ENCODE results near the gene GNPDA1.
A peak's percentile ranks its signal among the peaks of the same experiment; 100 is the strongest.

The GNPDA1 gene

DNA sequence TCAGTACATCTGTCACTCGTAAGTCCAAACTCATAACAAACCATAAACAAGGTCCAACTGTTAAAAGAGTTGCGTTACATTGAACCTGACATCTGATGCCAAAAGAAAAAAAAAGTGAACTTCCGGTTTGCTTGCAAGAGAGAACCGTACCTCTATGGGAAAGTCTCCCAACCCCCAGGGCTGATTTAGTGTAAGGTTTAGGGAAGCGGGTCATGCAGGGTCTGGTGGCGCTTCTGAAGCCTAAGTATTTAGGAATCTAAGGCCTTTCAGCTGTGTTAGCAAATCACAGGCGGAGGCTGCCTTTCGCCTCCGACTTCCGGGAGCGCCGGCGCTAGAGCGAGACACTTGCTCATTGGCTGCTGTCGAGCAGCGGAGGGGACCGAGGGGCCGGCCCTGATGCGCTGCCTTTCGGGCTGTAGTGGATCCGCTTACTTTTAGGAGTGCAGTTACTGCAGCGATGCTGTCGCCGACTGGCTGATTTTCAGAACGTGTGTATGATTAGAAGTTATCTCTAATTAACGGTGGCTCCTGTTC lies 12.0 kb upstream of the GNPDA1 start:
- peak; percentile 67 to 86 for DNase-seq (ENCODE audit: extremely low read depth in 1 of 2, low read depth in 1 of 2)

DNA sequence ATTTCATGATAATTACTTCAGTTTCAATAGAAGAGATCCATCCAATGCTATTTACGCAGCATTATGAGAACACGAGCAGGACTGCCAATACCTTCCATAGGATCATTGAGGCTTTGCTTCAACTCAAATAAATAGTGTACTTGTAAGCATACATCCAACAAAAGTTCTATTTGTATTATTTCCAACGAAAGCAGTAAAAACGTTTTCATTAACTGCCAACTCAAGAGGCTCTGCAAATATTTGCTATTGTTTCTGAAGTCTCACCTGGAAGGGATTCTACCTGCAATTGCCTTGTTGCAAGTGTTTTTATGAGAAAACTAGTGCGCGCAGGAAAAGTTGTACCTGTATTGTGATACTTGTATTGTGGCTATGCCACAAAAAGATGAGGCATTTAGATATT lies 11.0 kb upstream of the GNPDA1 start:
- no peak for DNase-seq (ENCODE audit: extremely low read depth in 1 of 2, low read depth in 1 of 2)

DNA sequence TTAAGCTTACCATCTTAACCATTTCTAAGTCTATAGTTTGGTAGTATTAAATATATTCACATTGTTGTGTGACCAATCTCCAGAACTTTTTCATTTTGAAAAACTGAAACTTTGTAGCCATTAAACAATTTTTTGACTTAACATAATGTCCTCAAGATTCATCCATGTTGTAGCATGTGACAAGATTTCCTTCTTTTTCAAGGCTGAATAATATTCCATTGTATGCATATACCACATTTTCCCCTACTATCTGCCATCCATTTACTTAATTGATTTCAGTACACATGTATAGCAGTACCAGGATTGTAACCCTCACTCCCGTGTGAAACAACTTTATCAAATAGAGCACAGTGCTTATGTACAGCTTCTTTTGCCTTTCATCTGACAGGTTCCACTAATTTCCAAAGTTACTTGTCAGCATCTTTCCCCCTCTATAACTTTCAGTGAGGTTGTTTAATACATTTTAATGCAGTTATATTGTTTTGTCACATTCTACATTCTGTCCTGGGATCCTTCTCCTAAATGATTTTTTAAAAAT lies 7.4 kb upstream of the GNPDA1 start:
- DNase-seq (ENCODE audit: extremely low read depth in 1 of 2, low read depth in 1 of 2), result no peak

DNA sequence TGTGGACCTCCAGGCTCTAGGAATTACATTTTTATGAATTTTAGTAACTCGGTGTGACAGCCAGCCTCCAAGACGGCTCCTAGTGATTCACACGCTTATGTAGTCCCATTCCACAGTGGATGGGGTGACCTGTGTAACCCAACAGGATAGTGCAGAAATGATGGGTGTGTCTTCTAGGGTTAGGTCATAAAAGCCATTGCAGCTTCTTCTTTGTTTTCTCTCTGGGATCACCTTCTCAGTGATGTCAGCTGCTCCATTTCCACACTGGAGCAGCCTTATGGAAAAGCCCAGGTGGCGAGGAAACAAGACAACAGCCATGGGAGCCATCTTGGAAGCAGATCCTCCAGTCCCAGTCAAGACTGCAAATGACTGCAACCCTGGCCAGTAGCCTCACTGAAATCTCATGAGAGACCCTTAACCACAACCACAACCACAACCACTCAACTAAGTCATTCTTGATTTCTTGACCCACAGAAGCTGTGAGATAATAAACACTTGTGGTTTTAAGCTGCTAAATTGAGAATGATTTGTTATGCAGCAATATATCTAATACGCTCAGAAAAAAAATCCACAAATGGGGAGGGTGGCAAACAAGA lies 5.1 kb upstream of the GNPDA1 start:
- DNase-seq (ENCODE audit: extremely low read depth in 1 of 2, low read depth in 1 of 2), result peak in 1 of 2 donors; percentile 54

DNA sequence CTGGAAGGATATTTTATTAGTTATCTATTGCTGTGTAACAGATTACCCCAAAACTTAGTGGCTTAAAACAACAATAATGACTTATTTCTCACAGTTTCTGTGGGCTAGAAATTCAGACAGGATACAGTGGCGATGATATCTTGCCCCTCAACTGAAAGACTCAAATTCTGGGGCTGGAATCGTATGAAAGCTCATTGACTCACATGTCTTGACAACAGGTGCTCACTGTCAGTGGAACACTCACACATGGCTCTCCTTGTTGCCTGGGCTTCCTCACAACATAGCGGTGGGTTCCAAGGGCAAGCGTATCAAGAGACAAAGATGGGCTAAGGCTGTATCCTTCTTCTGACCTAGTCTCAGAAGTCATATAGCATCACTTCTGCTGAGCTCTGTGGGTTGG lies 3.7 kb upstream of the GNPDA1 start:
- peak in 1 of 2 donors; percentile 56 for DNase-seq (ENCODE audit: extremely low read depth in 1 of 2, low read depth in 1 of 2)

DNA sequence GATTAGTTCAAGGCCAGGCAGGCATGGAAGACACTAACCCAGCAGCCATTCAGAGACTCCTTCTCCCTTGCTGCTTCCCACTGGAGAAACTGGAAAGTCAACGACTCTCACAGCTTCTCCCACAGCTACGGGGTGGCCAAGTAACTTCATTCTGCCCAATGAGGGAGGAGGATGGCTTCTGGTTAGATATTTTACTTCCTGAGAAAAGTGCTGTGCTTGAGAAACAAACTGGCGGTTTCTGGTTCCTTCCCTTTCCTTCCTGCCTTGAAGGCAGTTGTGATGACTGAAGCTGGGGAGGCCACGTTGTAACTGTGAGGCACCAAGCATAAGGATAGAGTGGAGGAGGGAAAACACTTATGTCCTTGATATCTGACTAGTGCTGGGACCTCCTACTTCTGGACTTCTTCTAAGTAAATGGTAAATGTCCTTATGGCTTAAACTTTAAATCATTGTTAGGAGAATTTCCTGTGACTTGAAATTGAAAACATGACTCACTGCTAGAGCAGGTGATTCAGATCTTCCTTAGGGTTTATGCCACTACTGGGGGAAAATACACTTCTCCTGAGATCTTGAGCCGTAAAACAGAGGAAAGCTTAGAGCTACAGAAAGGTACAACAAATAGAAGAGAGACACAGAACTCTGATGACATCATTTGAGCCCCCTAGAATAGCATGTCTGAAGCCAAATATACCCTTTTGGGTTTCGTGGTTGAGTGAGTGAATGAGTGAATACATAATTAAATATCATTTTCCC lies 3.1 kb upstream of the GNPDA1 start:
- peak in 1 of 2 donors; percentile 47 for DNase-seq (ENCODE audit: extremely low read depth in 1 of 2, low read depth in 1 of 2)

DNA sequence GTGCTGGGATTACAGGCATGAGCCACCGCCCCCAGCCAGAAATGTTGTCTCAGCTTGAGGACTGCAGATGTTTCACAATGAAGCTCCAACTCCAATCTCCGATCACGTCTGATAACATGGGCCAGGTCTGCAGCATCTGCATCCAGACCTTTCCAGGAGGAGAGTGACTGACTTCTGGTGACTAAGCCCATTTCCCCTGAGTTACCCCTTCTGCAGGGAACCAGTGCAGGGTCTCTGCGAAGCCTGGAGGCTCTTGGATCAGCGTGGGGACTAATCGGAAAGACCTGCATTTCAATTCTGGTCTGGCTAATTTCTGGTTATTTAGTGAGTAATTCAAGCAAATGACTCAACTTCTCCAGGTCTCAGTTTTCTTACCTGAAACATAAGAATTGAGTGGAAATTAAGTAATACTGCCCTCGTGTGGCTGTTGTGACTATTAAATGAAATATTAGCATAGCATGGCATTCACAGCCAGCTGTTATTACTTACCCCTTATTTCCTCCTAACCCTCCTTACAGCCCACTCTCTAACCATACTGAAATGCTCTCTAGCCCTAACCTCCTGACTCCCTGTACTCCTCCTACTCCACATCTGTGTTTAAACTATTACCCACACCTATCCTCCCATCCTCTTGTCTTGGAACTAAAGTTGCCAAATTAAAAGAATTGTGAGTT lies 2.2 kb upstream of the GNPDA1 start:
- no peak for DNase-seq (ENCODE audit: extremely low read depth in 1 of 2, low read depth in 1 of 2)

DNA sequence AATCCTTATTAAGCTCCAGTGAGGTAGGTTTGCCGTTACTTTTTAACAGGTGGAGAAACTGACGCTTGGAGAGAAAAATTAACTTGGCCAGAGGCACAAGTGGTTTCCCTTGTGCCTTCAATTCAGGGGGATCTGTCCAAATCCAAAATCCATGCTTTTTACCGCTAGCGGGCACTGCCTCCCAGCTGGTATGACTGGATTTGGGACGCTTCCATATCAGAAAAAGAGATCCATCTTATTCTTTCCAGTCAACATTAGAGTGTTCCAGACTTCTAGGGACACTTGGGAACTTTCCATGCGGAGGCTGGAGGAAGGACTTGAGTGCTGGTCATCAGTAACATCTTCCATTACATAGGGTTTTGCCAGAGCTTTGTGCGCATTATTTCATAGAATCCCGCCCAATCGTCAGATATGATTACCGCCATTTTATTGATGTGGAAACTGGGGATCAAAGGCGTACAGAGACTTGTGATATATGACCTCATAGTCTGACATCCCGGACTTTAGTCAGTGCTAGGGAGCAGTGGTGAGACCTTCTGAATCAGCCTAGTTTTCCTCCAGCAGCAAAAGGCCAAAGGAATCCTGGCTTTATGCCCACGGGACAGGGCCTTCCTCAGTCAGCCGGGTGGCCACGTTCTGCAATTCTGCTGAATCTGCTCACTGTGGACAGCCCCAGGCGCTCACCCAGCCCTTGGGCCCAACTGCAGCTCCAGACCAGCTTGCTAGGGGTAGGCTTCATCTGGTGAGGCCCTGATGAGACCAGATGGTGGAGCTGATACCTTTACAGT lies 1.1 kb upstream of the GNPDA1 start:
- DNase-seq (ENCODE audit: extremely low read depth in 1 of 2, low read depth in 1 of 2), result no peak

DNA sequence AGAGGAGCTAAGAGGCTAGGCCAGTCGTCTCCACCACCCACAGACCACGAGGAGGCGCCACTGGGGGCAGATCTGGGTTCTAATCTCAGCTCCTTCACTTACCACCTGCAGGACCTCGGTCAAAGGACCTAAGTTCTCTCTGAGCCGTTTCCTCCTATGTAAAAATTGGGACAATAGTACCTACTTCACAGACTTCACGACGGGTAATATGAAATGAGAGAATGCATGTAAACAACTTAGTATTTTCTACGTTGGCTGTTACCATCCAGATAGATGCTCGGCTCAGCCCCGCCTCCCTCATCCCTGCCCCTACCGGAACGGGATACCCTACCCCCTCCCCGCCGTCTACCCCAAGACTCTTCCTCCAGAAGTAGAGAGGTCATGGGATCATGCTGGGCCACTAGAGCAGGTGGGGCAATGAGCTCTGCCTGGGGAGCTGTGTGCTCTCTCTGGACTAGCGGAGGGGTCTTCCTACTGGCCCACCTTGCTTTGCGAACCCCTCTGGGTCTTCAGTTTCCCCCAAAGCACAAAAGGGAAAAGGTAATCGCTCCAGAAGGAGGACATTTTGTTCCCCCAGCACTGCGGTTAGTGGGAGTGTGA lies 541 bp downstream of the GNPDA1 start:
- peak in 1 of 2 donors; percentile 52 for DNase-seq (ENCODE audit: extremely low read depth in 1 of 2, low read depth in 1 of 2)

DNA sequence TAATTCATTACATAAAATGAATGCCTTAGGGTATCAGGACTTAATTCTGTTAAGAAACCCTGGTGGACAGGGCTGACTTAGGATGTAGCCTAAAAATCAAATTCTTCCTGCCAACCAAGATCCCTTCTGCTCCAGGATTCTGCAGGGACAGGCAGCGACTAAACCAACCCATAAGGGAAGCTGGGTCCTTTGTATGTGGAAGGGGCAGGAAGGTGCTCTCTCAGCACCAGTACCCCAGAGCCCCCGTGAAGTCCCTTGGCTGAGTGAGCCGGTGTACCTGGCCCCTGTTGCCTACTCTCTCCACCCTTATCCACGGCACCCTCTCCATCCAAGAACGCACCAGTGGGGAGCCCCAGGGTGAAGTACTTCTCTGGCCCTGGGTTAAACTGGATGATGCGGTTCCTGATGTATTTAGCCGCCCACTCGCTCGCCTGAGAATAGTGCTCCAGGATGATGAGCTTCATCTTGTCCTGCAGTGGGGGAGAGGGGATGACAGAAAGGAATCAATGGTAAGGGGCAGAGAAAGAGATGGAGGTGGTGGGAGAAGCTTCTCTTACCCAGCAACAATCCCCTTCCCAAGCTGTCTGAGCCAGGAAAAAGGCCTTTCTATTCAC lies 1.1 kb downstream of the GNPDA1 start:
- no peak for DNase-seq (ENCODE audit: extremely low read depth in 1 of 2, low read depth in 1 of 2)

DNA sequence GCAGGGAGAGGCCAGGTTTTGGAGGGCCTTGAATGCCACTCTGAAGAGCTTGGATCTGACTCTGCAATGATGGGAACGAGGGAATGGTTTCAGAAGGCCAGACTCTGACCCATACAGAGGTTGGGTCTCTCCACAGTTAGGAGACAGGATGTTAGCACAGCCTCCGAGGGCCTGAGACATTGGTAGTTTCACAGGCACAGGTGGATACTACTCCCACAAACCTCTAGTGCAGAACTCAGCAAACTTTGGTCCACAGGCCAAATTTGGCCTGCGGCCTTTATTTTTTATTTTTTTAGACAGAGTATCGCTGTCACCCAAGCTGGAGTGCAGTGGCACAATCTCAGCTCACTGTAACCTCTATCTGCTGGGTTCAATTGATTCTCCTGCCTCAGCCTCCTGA lies 2.9 kb downstream of the GNPDA1 start:
- no peak for DNase-seq (ENCODE audit: extremely low read depth in 1 of 2, low read depth in 1 of 2)

DNA sequence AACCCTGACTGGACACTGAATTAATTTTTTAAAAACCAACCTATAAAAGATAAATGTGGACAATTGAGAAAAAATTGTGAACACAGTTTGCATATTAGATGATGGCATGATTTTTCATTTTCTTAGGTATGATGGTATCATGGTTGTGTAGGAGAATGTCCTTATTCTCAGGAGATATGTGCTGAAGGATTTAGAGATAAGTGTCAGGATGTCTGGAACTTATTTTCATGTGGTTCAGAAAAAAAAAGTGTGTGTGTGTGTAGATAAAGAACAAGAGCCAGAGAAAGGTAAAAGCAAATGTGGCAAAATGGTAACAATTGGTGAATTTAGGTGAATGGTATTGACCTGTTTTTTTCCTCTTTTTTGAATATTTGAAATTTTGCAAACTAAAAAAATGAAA lies 4.0 kb downstream of the GNPDA1 start:
- no peak for DNase-seq (ENCODE audit: extremely low read depth in 1 of 2, low read depth in 1 of 2)

DNA sequence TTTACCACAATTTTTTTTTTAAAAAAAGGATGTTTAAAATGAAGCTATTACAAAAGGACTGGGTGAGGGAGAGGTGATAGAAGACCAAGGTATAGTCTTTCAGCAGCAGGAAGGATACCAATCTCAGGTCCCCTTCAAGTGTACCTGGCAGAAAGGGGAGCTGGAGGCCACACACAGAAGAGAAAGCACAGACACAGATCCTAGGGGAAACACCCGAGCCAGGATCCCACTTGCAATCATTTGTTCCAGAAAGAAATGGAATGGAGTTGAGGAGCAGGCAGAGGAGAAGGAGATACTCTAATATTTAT lies 5.6 kb downstream of the GNPDA1 start:
- DNase-seq (ENCODE audit: extremely low read depth in 1 of 2, low read depth in 1 of 2), result no peak

DNA sequence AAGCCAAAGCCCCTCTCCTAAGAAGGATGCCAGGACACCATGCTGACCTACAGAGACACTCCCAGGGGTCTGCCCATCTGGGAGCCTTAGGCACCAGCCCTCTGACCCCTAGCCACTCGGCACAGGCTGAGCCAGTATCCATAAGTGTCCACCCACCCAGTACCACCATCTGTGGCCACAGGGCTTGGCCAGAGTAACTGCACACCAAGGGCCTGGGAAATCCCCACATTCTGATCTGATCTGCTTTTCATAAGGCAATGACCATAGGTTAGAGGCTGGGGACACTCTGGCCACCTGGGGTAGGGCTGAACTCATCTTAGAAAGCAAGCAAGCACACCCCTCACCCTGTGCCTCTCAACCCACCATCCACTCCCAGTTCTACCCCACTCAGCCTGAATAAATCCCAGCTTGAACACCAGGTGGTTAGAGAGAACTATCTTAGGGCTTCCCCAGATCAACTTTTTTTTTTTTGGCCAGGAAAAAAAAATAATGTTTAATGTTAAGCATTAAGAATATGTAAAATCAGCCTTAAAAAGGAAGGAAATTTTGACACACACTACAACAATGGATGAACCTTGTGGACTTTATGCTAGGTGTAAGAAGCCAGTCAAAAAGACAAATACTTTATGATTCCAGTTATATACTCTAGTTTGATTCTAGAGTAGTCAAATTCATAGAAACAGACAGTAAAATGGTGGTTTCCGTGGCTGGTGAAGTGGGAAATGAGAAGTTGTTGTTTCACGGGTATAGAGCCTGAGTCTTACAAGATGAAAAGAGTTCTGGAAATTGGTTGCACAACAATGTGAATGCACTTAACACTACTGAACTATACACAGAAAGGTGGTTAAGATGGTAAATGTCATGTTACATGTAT lies 6.2 kb downstream of the GNPDA1 start:
- peak in 1 of 2 donors; percentile 47 for DNase-seq (ENCODE audit: extremely low read depth in 1 of 2, low read depth in 1 of 2)

DNA sequence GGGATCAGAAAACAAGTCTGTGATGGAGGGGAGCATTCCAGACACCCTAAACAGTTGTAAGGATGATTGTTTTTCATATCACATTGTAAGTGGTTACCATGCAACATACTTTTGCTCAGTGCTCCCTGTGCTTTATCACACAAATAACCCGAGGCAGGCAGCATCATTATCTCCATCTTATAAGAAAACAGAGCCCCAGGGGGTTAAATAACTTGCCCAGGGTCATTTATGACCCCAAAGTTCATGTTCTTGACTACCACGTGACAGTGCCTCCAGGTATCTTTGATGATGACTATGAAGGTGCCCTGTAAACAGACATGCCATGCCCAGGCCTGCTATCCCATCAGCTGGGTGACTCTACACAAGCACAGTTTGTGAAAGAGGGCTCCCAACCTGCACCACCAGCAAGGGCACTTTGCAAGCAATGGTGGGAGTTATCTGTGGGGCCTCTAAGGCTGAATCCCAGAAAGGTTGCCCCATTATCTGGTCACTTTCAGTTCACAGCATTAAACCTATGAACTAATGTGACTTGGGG lies 9.5 kb downstream of the GNPDA1 start:
- no peak for DNase-seq (ENCODE audit: extremely low read depth in 1 of 2, low read depth in 1 of 2)

DNA sequence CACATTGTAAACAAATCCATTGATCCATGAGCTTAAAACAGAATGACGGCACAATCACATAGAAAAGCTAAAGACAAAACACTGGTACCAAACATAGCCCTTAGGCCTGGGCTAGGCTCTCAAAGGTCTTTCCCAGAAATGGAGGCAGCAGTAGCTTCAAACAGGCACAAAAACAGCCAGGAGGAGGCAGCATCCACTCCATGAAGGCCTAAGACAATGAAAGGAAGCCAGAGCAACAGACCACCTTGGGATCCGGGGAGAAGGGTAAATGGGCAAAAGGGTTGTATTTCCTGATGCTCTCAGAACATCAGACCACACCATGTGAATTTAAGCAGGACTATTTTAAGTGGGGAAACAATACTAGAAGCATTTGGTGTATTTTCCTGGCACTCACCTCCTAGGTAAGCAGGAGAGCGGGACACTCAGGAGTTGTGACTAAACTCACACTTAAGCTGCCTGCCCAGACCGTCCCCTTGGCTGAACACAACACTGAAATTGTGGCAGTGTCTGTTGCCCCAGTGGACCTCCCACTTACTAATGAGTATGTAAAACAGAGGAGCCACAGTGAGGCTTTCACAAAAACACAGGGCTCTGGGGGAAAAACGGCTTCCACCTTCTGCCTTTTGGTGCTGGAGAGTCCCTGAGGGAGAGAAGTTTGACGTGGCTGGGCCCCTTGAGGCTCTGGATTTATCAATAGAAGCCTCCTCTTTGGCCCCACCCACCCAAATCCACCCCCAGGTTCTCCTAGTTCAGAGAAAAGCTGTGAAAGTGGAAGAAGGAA lies 11.9 kb downstream of the GNPDA1 start:
- DNase-seq (ENCODE audit: extremely low read depth in 1 of 2, low read depth in 1 of 2), result no peak

DNA sequence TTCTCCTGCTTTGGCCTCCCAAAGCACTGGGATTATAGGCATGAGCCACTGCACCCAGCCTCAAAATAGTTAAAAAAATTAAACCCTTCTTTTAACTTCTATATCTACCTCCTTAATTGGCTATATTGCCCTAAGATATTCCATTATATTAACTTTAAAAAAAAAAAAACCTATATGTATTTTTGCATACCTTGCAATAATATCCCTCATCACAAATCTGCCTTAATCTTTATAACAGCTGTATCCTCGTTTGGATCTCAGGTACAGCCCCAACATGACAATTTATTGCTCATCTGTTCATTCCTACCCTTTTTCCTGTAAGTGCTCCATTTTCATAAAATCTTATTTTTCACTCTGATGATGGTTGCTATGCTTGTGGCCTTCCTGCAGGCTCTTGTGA lies 12.7 kb downstream of the GNPDA1 start:
- DNase-seq (ENCODE audit: extremely low read depth in 1 of 2, low read depth in 1 of 2), result no peak

DNA sequence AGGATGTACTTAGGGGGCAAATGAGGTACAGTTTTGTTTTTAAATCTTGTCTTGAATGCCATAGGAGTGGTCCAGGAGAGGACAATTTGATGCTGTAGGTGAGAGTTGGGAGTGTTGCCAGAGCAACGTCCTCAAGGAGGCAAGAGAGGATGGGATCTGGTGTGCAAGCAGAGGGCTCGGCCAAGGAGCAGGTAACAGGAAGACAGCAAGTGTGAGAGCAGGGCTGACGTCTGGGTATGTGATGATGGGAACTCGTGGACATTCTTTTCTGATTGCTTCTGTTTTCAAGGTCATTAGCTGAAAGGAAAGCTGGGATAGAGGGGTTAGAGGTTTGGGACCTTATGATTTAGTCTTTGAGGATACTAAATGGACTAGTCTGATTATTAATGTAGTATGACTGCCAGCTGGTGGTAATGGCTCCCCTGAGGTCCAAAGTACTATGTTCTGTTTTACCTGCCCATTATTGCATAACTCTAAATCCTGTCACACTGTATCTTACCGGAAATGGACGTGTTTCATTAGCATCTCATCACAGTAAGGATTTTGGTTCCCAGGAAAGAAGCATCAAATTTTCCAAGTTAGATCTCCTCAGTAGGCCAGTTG lies 15.4 kb downstream of the GNPDA1 start:
- DNase-seq (ENCODE audit: extremely low read depth in 1 of 2, low read depth in 1 of 2), result no peak
